MM.1S (cell line): Measurements from ENCODE around the gene SUPT3H.

Source experiments
- DNase-seq: peaks from one replicate; pipeline ENCODE4 v3.0.0-alpha.2; 2015
- H2AFZ ChIP-seq: fragments of 300-600 bp; sonication (generic); 2 replicates; pipeline ENCODE4 v1.6.0; 2016; ENCODE audit warnings: antibody characterized with exemption, low read length
- H3F3A ChIP-seq: fragments of 300-600 bp; sonication (generic); 2 replicates; pipeline ENCODE4 v1.6.1; 2016; ENCODE audit warnings: mild to moderate bottlenecking, antibody characterized with exemption, low read length, moderate library complexity, mixed read lengths; ENCODE audit not compliant: insufficient read depth
- H3K27ac ChIP-seq: fragments of 300-600 bp; sonication (generic); 2 replicates; pipeline ENCODE4 v1.5.1; 2016; ENCODE audit warnings: mild to moderate bottlenecking, low read length
- H3K27me3 ChIP-seq: fragments of 300-600 bp; sonication (generic); replicated peaks from 2 replicates; pipeline ENCODE4 v1.6.0; 2016; ENCODE audit warnings: low read length; ENCODE audit not compliant: insufficient read depth
- H3K36me3 ChIP-seq: fragments of 300-600 bp; sonication (generic); replicated peaks from 2 replicates; pipeline ENCODE4 v1.6.1; 2016; ENCODE audit warnings: mild to moderate bottlenecking, low read length, mixed read lengths; ENCODE audit not compliant: insufficient read depth
- H3K4me1 ChIP-seq: fragments of 300-600 bp; sonication (generic); 2 replicates; pipeline ENCODE4 v1.6.1; 2016; ENCODE audit warnings: low read length, mixed read lengths
- H3K4me2 ChIP-seq: fragments of 300-600 bp; sonication (generic); 2 replicates; pipeline ENCODE4 v1.6.0; 2016; ENCODE audit warnings: low read depth, low read length
- H3K4me3 ChIP-seq: fragments of 300-600 bp; sonication (generic); 2 replicates; pipeline ENCODE4 v1.5.1; 2016; ENCODE audit warnings: low read length, mixed read lengths
- H3K79me2 ChIP-seq: fragments of 300-600 bp; sonication (generic); 2 replicates; pipeline ENCODE4 v1.6.1; 2016; ENCODE audit warnings: mixed run types, low read length, mixed read lengths
- H3K9ac ChIP-seq: fragments of 300-600 bp; sonication (generic); 2 replicates; pipeline ENCODE4 v1.6.1; 2016; ENCODE audit warnings: low read length, mixed read lengths
- H3K9me2 ChIP-seq: fragments of 300-600 bp; sonication (generic); replicated peaks from 2 replicates; pipeline ENCODE4 v1.6.1; 2016; ENCODE audit warnings: mild to moderate bottlenecking, low read length, mixed read lengths; ENCODE audit not compliant: insufficient read depth
- H3K9me3 ChIP-seq: fragments of 300-600 bp; sonication (generic); replicated peaks from 2 replicates; pipeline ENCODE4 v1.6.1; 2016; ENCODE audit warnings: mild to moderate bottlenecking, low read length, mixed read lengths; ENCODE audit not compliant: insufficient read depth
- H4K20me1 ChIP-seq: fragments of 300-600 bp; sonication (generic); 2 replicates; pipeline ENCODE4 v1.6.1; 2016; ENCODE audit warnings: mild to moderate bottlenecking, low read length, moderate library complexity, mixed read lengths; ENCODE audit not compliant: insufficient read depth
- CTCF ChIP-seq: fragments of 300-600 bp; sonication (generic); IDR thresholded peaks from 2 replicates; pipeline ENCODE4 v1.5.1; 2016; ENCODE audit warnings: antibody characterized with exemption, low read length, mixed read lengths
- EZH2 ChIP-seq: fragments of 300-600 bp; sonication (generic); optimal IDR thresholded peaks from 2 replicates; pipeline ENCODE3; 2017; ENCODE audit warnings: low read depth, mild to moderate bottlenecking, antibody characterized with exemption, low read length, mixed read lengths
- EZH2phosphoT487 ChIP-seq: fragments of 300-600 bp; sonication (generic); IDR thresholded peaks from 2 replicates; pipeline ENCODE4 v1.6.1; 2018; ENCODE audit warnings: antibody characterized with exemption, low read length

SUPT3H gene

GRCh38 chr6:44841829-44842228, 535.9 kb downstream of the SUPT3H start:
- no peaks in the 10 kb centered on the region for H3K27me3 ChIP-seq
- H4K20me1 ChIP-seq: no peaks in the 10 kb centered on the region
- no peaks in the 10 kb centered on the region for H3K9me3 ChIP-seq
- H3K36me3 ChIP-seq: no peaks in the 10 kb centered on the region
- H3K4me2 ChIP-seq: no peak overlapping the region
- H3K9ac ChIP-seq: no peak overlapping the region
- H3K4me1 ChIP-seq: no peaks in the 10 kb centered on the region
- no peaks in the 10 kb centered on the region for H3K9me2 ChIP-seq
- no peaks in the 10 kb centered on the region for H3K79me2 ChIP-seq
- TF ChIP-seq EZH2phosphoT487: no peak
- TF ChIP-seq CTCF: no peak
- TF ChIP-seq EZH2: no peak
- no peaks in the 10 kb centered on the region for H3F3A ChIP-seq
- H3K4me3 ChIP-seq: no peak overlapping the region
- H3K27ac ChIP-seq: no peak overlapping the region
- no peak overlapping the region for H2AFZ ChIP-seq
- DNase-seq: no peak

GRCh38 chr6:44837741-44838140, 540.0 kb downstream of the SUPT3H start:
- Histone ChIP-seq H3K27ac (no peak overlapping the region), H3F3A (0 out of 2 replicates have a peak, but pooled peaks cover 6% of the 10 kb centered on the region), H3K9me2 (no peaks in the 10 kb centered on the region), H3K36me3 (no peaks in the 10 kb centered on the region), H3K79me2 (no peaks in the 10 kb centered on the region), H2AFZ (no peak overlapping the region), H3K27me3 (no peaks in the 10 kb centered on the region), H3K9ac (no peak overlapping the region), H4K20me1 (no peaks in the 10 kb centered on the region), H3K4me2 (no peak overlapping the region), H3K4me1 (peaks cover 12% of the 10 kb centered on the region), H3K9me3 (no peaks in the 10 kb centered on the region), H3K4me3 (no peak overlapping the region)
- DNase-seq: no peak
- no peak for TF ChIP-seq EZH2
- TF ChIP-seq EZH2phosphoT487: no peak
- no peak for TF ChIP-seq CTCF

- no peak overlapping the region for H2AFZ ChIP-seq
- H3K4me3 ChIP-seq: no peak overlapping the region
- no peak overlapping the region for H3K27ac ChIP-seq
- H4K20me1 ChIP-seq: no peaks in the 10 kb centered on the region
- TF ChIP-seq EZH2phosphoT487: no peak
- TF ChIP-seq EZH2: no peak
- TF ChIP-seq CTCF: no peak
- H3K79me2 ChIP-seq: no peaks in the 10 kb centered on the region
- no peaks in the 10 kb centered on the region for H3K9me3 ChIP-seq
- no peaks in the 10 kb centered on the region for H3K36me3 ChIP-seq
- 0 out of 2 replicates have a peak, but pooled peaks cover 8% of the 10 kb centered on the region for H3F3A ChIP-seq
- peaks cover 15% of the 10 kb centered on the region for H3K4me1 ChIP-seq
- H3K27me3 ChIP-seq: no peaks in the 10 kb centered on the region
- H3K9ac ChIP-seq: no peak overlapping the region
- H3K9me2 ChIP-seq: no peaks in the 10 kb centered on the region
- no peak for DNase-seq
- no peak overlapping the region for H3K4me2 ChIP-seq
These were observed 540.5 kb downstream of the SUPT3H start for GRCh38 chr6:44837255-44837654.
